Activated CD8-positive, alpha-beta T cell treated with anti-CD3 and anti-CD28 coated beads, Interleukin-2, amount 10 ng/mL, durations not matched to agents 7 days and 5 days (primary cell): ENCODE measurements around the gene ELAVL2. TPM values are rescaled to one million over a fixed set of nuclear protein-coding genes. Genes with fewer than 3 reads are reported as not detected.

Experiments
- ATAC-seq: fragments of 150-1000 bp; cut with Tn5 transposase; one replicate; pipeline ENCODE4 v1.10.0; 2021; ENCODE audit warnings: moderate library complexity
- CTCF ChIA-PET: fragments of 350-600 bp; sonication (Branson Sonifier 250); formaldehyde crosslinking; loops from one replicate; lab custom pipeline; 2021; ENCODE audit warnings: antibody characterized with exemption; lab: Charles Lee
- POLR2A ChIA-PET: fragments of 350-600 bp; sonication (Branson Sonifier 250); formaldehyde crosslinking; loops from one replicate; lab custom pipeline; 2021; ENCODE audit warnings: antibody characterized with exemption; lab: Charles Lee
- DNase-seq: peaks from one replicate; pipeline ENCODE4 v3.0.0-alpha.2; 2020
- H3K27ac Mint-ChIP-seq: one replicate; pipeline ENCODE4 v1.8.0; 2021; ENCODE audit warnings: mild to moderate bottlenecking, mixed read lengths
- H3K27me3 Mint-ChIP-seq: one replicate; pipeline ENCODE4 v1.8.0; 2021; ENCODE audit warnings: low read depth, mixed read lengths
- H3K36me3 Mint-ChIP-seq: one replicate; pipeline ENCODE4 v1.8.0; 2021; ENCODE audit warnings: low read depth, mixed read lengths
- H3K4me1 Mint-ChIP-seq: one replicate; pipeline ENCODE4 v1.8.0; 2021; ENCODE audit warnings: low read depth, mixed read lengths
- H3K4me3 Mint-ChIP-seq: one replicate; pipeline ENCODE4 v1.8.0; 2021; ENCODE audit warnings: mild to moderate bottlenecking, mixed read lengths
- H3K9me3 Mint-ChIP-seq: one replicate; pipeline ENCODE4 v1.8.0; 2022; ENCODE audit warnings: mixed read lengths; ENCODE audit not compliant: insufficient read depth
- total RNA-seq, 2 experiments: library from RNA; stranded (reverse); gene quantifications; one replicate each; pipeline ENCODE4 v1.2.3, GENCODE V29; 2021

Gene ELAVL2
- total RNA-seq, result not detected

DNA sequence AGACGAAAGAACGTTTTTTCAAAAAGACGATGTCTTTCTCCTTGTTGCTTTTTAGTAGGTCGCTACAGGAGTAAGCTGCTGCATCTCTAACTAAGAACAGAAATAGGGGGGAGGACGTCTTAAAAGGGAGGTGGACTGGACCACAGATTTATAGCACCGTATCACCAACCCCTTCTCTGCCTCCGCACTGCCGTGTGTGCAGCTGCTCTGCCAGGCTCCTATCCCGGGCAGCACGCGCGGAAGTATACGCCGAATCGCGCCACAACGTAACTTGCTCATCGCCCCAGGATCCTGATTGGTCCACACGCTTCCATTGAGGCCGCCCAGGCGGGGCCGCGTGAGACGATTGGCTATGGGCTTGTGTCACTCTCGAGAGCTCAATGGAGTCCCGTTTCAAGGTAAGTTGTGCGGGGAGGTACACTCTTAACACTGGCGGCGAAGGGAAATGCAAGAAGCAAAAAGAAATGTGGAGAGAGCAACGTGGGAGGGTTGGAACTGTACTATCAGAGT is at the start of gene ELAVL2:
Gene ELAVL2, minus strand, starts transcription at position 121 of the 510 bp plus-strand sequence. CDS start 64,006 bp downstream, outside the sequence.
- POLR2A ChIA-PET, result no interaction called here
- H3K36me3 Mint-ChIP-seq, result peaks cover 6% of the 10 kb centered on the region
- peaks cover 3% of the 10 kb centered on the region for H3K9me3 Mint-ChIP-seq
- H3K4me3 Mint-ChIP-seq, result no peak within 1 kb of the TSS
- peaks cover 13% of the 10 kb centered on the region for H3K27me3 Mint-ChIP-seq
- DNase-seq, result peak; percentile 28
- no peaks in the 10 kb centered on the region for H3K4me1 Mint-ChIP-seq
- ATAC-seq, result no peak
- CTCF ChIA-PET, result no interaction called here
- H3K27ac Mint-ChIP-seq, result no peak within 1 kb of the TSS

DNA sequence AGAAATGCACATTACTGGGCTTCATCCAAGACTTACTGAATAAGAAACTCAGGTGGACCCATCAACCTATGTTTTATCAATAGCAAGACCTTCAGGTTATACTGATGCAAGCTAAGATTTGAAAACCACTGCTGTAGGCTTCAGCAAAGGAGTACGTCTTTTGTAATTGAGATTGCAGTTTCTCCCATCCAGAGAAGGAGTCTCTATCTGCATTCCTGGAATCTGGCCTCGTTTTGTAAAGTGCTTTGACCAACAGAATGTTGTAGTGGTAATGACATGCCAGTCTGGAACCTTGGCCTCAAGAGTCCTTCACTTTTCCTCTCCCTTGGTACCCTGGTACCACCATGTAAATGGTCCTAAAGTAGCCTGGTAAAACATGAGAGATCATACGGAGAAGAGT is 32.2 kb upstream of the ELAVL2 start:
- CTCF ChIA-PET, result no interaction called here
- H3K4me1 Mint-ChIP-seq, result no peaks in the 10 kb centered on the region
- H3K36me3 Mint-ChIP-seq, result no peaks in the 10 kb centered on the region
- DNase-seq, result no peak
- POLR2A ChIA-PET, result no interaction called here
- H3K4me3 Mint-ChIP-seq, result no peak overlapping the region
- ATAC-seq, result no peak
- H3K27ac Mint-ChIP-seq, result no peak overlapping the region
- peaks cover 9% of the 10 kb centered on the region for H3K9me3 Mint-ChIP-seq
- H3K27me3 Mint-ChIP-seq, result no peaks in the 10 kb centered on the region

DNA sequence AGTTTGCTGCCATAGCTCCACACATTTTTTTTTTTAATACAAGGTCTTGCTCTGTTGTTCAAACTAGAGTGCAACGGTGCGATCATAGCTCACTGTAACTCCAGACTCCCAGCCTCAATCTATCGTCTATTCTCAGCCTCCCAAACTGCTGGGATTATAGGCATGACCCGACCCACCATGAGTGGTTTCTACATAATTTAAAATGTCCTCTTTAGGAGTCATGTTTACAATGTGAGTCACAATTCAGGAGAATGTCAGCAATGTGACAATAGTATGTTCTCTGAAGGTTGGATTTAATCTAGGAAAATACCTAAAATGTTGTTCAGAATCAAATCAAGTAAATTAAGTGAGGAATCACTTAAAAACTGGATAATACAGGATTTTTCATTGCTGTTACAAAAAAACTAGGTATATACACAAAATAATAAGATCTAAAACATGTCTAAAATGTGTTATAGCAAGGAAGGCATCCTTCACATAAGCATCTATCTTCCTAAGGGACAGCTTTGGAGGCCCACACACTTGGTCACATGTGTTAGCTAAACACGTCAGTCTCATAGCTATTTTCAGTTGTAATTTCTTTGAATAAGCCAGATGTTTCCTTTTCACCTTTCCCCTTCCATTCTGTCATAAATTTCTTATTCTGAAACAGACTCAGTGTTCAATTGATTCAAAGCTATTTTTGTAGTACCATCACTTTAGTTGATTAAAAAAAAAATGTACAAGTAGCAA is 30.0 kb upstream of the ELAVL2 start:
- no peaks in the 10 kb centered on the region for H3K4me1 Mint-ChIP-seq
- H3K9me3 Mint-ChIP-seq, result peaks cover 8% of the 10 kb centered on the region
- CTCF ChIA-PET, result no interaction called here
- no peaks in the 10 kb centered on the region for H3K36me3 Mint-ChIP-seq
- POLR2A ChIA-PET, result no interaction called here
- H3K4me3 Mint-ChIP-seq, result no peak overlapping the region
- ATAC-seq (no peak), DNase-seq (no peak)
- H3K27me3 Mint-ChIP-seq, result peaks cover 5% of the 10 kb centered on the region
- no peak overlapping the region for H3K27ac Mint-ChIP-seq

DNA sequence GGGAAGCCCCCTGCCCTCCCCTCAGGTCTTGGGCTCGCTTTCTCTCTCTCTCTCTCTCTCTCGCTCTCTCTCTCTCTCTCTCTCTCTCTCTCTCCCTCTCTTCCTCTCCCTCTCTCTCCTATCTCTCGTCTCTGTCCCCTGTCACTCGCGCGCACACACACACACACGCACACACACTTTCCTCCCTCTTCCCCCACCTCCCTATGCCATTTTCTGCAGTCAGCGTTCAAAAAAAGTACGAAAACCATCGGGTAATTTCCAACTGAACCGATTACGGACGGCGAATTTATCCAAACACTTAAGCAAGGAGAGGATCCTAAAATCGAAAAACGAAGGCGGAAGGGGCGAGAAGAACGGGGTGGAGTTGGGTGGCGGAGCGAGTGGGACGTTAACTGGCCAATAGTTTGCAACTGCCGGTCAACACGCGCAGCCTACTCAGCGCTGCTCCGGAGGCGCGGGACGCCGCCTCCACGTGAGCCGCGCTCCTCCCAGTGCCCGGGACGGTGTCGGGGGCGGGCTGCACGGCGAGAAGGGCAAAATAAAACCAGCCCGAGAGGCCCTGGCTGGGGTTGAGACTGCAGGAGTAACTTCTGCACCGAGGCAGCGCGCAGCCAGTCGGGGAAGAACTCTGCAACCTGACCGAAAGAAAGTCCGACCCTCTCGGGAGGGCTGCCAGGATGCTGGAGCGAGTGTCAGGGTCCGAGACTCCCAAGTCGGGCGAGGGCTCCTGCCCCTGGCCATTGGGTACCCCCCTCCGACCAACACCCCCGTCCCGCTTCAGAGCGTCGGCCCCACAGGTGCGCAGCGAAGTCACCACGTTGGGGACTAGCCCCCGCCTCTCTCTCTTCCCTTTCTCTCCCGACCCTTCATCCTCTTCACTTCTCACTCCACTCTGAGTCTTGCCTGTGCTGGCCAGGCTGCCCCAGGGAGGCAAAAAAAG is 24.9 kb upstream of the ELAVL2 start:
- DNase-seq, result no peak
- ChIA-PET CTCF (no interaction called here), POLR2A (no interaction called here)
- no peak overlapping the region for H3K27ac Mint-ChIP-seq
- no peak overlapping the region for H3K4me3 Mint-ChIP-seq
- no peaks in the 10 kb centered on the region for H3K36me3 Mint-ChIP-seq
- H3K4me1 Mint-ChIP-seq, result no peaks in the 10 kb centered on the region
- ATAC-seq, result no peak
- peaks cover 19% of the 10 kb centered on the region for H3K27me3 Mint-ChIP-seq
- peaks cover 8% of the 10 kb centered on the region for H3K9me3 Mint-ChIP-seq

DNA sequence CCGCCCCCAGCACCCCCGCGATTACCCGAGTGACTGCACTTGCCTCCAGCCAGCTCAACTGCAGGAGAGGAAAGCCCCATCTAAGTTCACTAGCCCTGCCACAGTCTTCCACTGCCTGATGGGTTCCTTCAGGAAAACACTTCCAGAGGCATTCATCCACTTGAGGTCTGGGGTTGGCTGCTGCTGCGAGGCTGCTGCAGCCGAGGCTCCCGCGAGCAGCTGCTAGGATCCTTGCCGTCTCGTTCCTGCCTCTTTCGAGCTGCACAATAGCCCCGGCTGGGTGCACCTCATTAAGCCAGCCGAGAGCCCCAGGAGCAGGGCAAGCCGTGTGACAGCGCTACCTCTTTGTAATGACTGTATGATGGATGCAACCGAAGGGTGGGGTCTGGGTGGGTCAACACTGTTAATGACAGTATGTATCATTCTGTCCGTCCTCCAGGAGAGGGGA is 24.2 kb upstream of the ELAVL2 start:
- Mint-ChIP-seq H3K36me3 (no peaks in the 10 kb centered on the region), H3K27me3 (peaks cover 19% of the 10 kb centered on the region), H3K4me1 (no peaks in the 10 kb centered on the region), H3K27ac (no peak overlapping the region), H3K4me3 (no peak overlapping the region), H3K9me3 (peaks cover 5% of the 10 kb centered on the region)
- ATAC-seq (no peak), DNase-seq (no peak)
- CTCF ChIA-PET, result no interaction called here
- POLR2A ChIA-PET, result no interaction called here

DNA sequence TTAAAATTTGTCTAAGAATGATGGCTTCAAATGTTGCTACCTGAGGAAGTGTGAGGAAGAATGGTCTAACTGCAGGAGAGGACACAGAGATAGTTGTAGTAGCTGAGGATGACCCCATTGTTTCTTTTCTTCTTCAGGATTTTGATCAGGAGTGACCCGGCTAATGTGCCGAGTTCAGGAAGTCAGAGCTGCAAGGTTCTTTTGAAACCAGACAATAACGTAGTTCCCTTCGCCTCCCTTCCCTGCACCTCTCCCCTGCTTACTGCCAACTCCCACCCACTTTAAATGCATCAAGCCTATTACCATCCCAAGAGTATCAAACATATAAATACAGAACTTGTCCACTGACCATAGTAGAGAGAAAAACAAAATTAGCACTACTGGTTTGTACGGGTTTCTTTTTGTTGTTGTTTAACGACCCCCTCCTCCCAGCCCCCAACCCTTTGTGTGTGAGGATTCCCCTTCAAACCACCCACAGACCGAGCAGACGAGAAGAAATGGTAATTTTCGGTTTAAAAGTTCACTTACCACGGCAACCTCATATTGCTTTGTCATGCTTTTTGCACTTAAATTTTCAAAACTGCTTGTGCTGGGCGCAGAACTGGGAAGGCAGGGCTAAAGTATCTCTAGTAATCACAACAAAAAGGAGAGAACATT is 23.5 kb upstream of the ELAVL2 start:
- Mint-ChIP-seq H3K4me3 (no peak overlapping the region), H3K36me3 (no peaks in the 10 kb centered on the region), H3K9me3 (peaks cover under 1% of the 10 kb centered on the region), H3K27ac (no peak overlapping the region), H3K4me1 (no peaks in the 10 kb centered on the region), H3K27me3 (peaks cover 19% of the 10 kb centered on the region)
- ChIA-PET CTCF (no interaction called here), POLR2A (no interaction called here)
- ATAC-seq (no peak), DNase-seq (no peak)

DNA sequence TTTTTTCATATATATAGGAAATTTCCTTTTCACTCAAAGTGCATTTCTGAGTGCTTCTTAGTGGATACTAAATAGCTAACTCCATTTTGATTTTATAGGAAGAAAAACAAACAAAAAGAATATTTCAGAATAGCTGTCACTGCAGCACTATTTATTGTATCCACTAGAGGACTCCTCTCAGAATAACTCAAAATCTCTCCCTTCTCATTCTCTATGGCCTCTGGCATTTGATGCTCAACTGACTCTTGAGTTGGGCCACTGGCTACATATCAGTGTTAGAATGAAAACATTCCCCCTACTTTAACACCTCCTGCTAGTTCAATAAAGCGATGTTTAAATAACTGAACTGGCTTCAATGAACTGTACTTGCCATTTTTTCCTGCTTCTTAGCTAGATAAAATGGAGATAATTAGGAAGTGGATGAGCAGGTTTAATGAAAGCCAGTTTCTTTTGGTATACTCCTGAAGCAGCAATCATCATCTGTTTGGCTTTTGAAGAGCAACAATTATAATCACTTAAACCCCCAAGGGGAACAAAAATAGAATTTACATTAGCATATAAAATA is 16.6 kb upstream of the ELAVL2 start:
- no peaks in the 10 kb centered on the region for H3K36me3 Mint-ChIP-seq
- ATAC-seq, result no peak
- CTCF ChIA-PET, result no interaction called here
- POLR2A ChIA-PET, result no interaction called here
- H3K4me1 Mint-ChIP-seq, result no peaks in the 10 kb centered on the region
- H3K4me3 Mint-ChIP-seq, result no peak overlapping the region
- DNase-seq, result no peak
- H3K27ac Mint-ChIP-seq, result no peak overlapping the region
- H3K27me3 Mint-ChIP-seq, result no peaks in the 10 kb centered on the region
- H3K9me3 Mint-ChIP-seq, result no peaks in the 10 kb centered on the region

DNA sequence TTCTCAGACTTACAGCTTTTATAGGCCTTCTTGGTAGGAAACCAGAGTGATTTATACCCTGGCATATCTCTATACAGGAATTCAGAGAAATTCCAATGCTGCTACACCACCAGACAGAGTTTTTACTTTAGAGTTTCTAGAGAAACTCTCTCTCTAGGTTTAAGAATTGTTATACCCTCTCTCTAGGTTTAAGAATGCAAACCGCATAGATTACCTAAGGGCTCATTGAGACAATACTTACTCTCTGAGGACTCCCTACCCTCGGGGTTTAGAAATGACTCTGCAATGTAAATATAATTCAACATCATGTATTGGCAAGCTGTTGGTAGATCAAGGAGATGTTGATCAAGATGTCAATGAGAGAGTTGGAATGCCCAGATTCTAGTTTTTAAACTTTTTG is 15.3 kb upstream of the ELAVL2 start:
- ChIA-PET POLR2A (no interaction called here), CTCF (no interaction called here)
- Mint-ChIP-seq H3K27me3 (no peaks in the 10 kb centered on the region), H3K4me1 (no peaks in the 10 kb centered on the region), H3K9me3 (no peaks in the 10 kb centered on the region), H3K4me3 (no peak overlapping the region), H3K27ac (no peak overlapping the region), H3K36me3 (no peaks in the 10 kb centered on the region)
- no peak for DNase-seq
- no peak for ATAC-seq

DNA sequence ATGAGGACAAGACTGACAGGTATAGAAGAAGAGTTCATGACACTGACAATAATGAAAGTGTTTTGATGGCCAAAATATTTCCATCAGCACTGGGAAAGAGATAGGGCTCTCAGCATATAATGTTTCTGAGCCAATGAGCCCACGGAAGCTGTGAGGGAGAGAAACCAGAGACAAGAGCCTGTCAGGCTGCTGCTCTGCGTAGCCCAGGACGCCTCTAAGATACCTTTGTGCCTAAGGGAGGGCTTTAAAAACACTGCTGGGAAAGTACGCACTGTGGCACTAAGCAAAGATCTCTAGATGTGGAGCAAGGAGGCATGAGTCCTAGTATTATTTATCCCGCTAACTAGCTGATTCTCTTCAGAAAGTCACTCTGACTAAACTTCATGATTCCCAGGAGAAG is 11.0 kb upstream of the ELAVL2 start:
- H3K4me1 Mint-ChIP-seq, result no peaks in the 10 kb centered on the region
- no peak overlapping the region for H3K27ac Mint-ChIP-seq
- ChIA-PET CTCF (no interaction called here), POLR2A (no interaction called here)
- no peak overlapping the region for H3K4me3 Mint-ChIP-seq
- H3K36me3 Mint-ChIP-seq, result no peaks in the 10 kb centered on the region
- no peak for ATAC-seq
- H3K9me3 Mint-ChIP-seq, result no peaks in the 10 kb centered on the region
- DNase-seq, result no peak
- peaks cover under 1% of the 10 kb centered on the region for H3K27me3 Mint-ChIP-seq

DNA sequence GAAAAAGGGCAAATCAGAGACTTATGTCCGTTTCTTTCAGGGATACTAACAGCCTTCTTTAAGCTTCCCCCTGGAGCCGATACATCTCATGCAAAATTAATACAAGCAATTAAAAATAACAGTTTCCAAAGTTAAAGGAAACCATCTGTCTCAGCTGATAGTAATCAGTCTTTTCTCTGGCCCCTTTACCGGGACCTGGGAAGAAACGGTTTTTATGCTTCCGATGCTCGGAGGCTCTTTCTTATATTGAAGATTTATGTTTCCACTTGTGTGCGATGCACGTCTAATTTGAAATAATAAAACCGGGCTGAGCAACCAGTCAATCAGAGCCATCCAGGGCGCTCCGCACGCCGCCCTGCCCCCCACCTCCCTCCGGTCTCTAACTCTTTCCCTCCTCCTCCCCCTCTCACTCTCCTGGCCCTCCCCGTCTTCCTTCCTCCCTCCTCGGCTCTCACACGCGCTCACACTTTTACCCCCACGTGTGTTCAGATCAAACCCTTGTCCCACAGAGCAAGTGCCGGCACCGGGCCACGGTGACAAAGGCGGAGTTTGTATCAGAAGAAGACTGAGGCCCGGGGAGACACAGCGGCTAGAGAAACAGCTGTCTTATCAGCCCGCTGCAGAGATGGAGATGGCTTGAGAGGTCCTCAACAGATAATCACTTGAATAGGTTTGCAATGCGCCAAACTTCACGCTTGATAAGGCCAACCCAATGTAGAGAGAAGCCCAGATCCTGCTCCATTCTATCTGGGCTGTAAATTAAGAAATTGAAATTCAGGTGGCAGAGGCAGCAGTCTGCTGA is 5.1 kb upstream of the ELAVL2 start:
- H3K4me1 Mint-ChIP-seq, result no peaks in the 10 kb centered on the region
- no peaks in the 10 kb centered on the region for H3K36me3 Mint-ChIP-seq
- CTCF ChIA-PET, result no interaction called here
- H3K27ac Mint-ChIP-seq, result peak overlapping the region; percentile 36
- POLR2A ChIA-PET, result no interaction called here
- ATAC-seq (no peak), DNase-seq (no peak)
- H3K4me3 Mint-ChIP-seq, result no peak overlapping the region
- peaks cover 3% of the 10 kb centered on the region for H3K9me3 Mint-ChIP-seq
- H3K27me3 Mint-ChIP-seq, result peaks cover 6% of the 10 kb centered on the region

DNA sequence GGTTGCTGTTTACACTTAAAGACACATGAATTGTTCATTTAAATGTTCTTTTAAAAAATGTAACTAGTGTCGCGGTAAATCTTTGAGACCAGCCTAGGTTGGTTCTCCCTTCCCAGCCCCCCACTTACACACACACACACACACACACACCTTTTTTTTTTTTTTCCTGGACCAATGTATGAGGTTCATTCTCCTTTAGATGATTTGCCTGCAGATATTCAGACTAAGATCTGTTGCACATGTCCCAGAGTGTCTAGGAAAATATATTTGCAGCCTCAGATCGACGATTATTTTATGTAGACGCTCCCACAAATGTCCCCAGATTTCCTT is 4.4 kb upstream of the ELAVL2 start:
- Mint-ChIP-seq H3K9me3 (peaks cover 3% of the 10 kb centered on the region), H3K4me1 (no peaks in the 10 kb centered on the region), H3K36me3 (no peaks in the 10 kb centered on the region), H3K27me3 (peaks cover 6% of the 10 kb centered on the region), H3K27ac (no peak overlapping the region), H3K4me3 (no peak overlapping the region)
- DNase-seq (no peak), ATAC-seq (no peak)
- ChIA-PET POLR2A (no interaction called here), CTCF (no interaction called here)
